GM12878 (cell line): ENCODE data around the gene PCBD1. TPM values are rescaled to one million over a fixed set of nuclear protein-coding genes. Genes with fewer than 3 reads are reported as not detected.

Source experiments
- ATAC-seq: fragments of 200-7000 bp; cut with Tn5 transposase; 3 replicates; pipeline ENCODE4 v1.9.1; 2020; ENCODE audit warnings: mild to moderate bottlenecking, moderate library complexity
- BruUV-seq: library from RNA; stranded (reverse); fragments of 400-500 nt; replicated peaks from 2 replicates; lab custom pipeline; 2021; lab: Mats Ljungman, UMichigan
- CTCF ChIA-PET: fragments of 300-600 bp; sonication (Branson Sonifier 250); formaldehyde crosslinking; extraction: SDS; loops from one replicate; lab custom pipeline; 2021; ENCODE audit warnings: inconsistent platforms; lab: Yijun Ruan, JAX
- POLR2A ChIA-PET: fragments of 350-600 bp; formaldehyde crosslinking; extraction: SDS; loops from one replicate; lab custom pipeline; 2021; ENCODE audit warnings: inconsistent platforms; lab: Charles Lee
- RAD21 ChIA-PET: fragments of 300-600 bp; sonication (Branson Sonifier 250); formaldehyde crosslinking; loops from one replicate; lab custom pipeline; 2023; ENCODE audit warnings: antibody characterized with exemption; ENCODE audit not compliant: unreplicated experiment; lab: Charles Lee
- SMC1A ChIA-PET: fragments of 300-600 bp; sonication (Branson Sonifier 250); formaldehyde crosslinking; loops from one replicate; lab custom pipeline; 2023; ENCODE audit not compliant: unreplicated experiment, uncharacterized antibody; lab: Charles Lee
- DNase-seq: peaks from one replicate; pipeline ENCODE4 v3.0.0-alpha.2; 2011; ENCODE audit warnings: low read depth, low spot score
- FAIRE-seq: peaks from 3 replicates; lab custom pipeline; 2011; peaks lifted over from hg19 to GRCh38; lab: Jason Lieb, UNC
- H2AFZ ChIP-seq: 2 replicates; pipeline ENCODE4 v1.6.0; 2011; ENCODE audit warnings: low read depth, low read length, control low read depth; ENCODE audit not compliant: control insufficient read depth
- H3K27ac ChIP-seq: 2 replicates; pipeline ENCODE4 v1.5.1; 2011; ENCODE audit warnings: control low read depth; ENCODE audit not compliant: control insufficient read depth, insufficient read depth
- H3K27me3 ChIP-seq, 2 experiments: replicated peaks in 1 of 2; 2 replicates each; pipeline versions ENCODE4 v1.6.0 to v1.6.1; 2011; ENCODE audit warnings: low read length in 1 of 2; ENCODE audit not compliant: control insufficient read depth in 2 of 2, insufficient read depth in 2 of 2
- H3K36me3 ChIP-seq, 2 experiments: 2 replicates each; pipeline ENCODE4 v1.5.1; 2011; ENCODE audit warnings: low read length in 1 of 2; ENCODE audit not compliant: control insufficient read depth in 2 of 2, insufficient read depth in 2 of 2
- H3K4me1 ChIP-seq: 2 replicates; pipeline ENCODE4 v1.6.1; 2011; ENCODE audit warnings: mild to moderate bottlenecking, low read length, moderate library complexity, mixed read lengths; ENCODE audit not compliant: control insufficient read depth, insufficient read depth
- H3K4me2 ChIP-seq: 2 replicates; pipeline ENCODE4 v1.6.0; 2011; ENCODE audit warnings: control low read depth; ENCODE audit not compliant: control insufficient read depth, insufficient read depth
- H3K4me3 ChIP-seq: fragments of 200-600 bp; sonication (generic); 2 replicates; pipeline ENCODE4 v1.5.1; 2016
- H3K79me2 ChIP-seq: 2 replicates; pipeline ENCODE4 v1.6.0; 2011; ENCODE audit warnings: low read length; ENCODE audit not compliant: control insufficient read depth, insufficient read depth
- H3K9ac ChIP-seq: 2 replicates; pipeline ENCODE4 v1.8.0; 2011; ENCODE audit warnings: low read length, control low read depth, mixed read lengths; ENCODE audit not compliant: control insufficient read depth, insufficient read depth
- H3K9me3 ChIP-seq: replicated peaks from 3 replicates; pipeline ENCODE4 v1.5.1; 2011; ENCODE audit warnings: mild to moderate bottlenecking, low read length; ENCODE audit not compliant: control insufficient read depth, insufficient read depth
- H4K20me1 ChIP-seq: 2 replicates; pipeline ENCODE4 v1.6.0; 2011; ENCODE audit not compliant: control insufficient read depth, insufficient read depth
- JUND ChIP-seq: IDR thresholded peaks from 2 replicates; pipeline ENCODE4 v1.6.1; 2012; ENCODE audit warnings: low read depth, mild to moderate bottlenecking, low read length, improper control_type of control experiment, moderate library complexity
- MTA2 ChIP-seq: fragments of 450-650 bp; IDR thresholded peaks from 2 replicates; pipeline ENCODE4 v1.6.1; 2016; ENCODE audit warnings: low read depth, mild to moderate bottlenecking, moderate library complexity
- RAD21 ChIP-seq: IDR thresholded peaks from 2 replicates; pipeline ENCODE4 v1.6.1; 2011; ENCODE audit warnings: mild to moderate bottlenecking, low read depth, low read length, moderate library complexity; ENCODE audit not compliant: insufficient read depth
- WGBS: methylation state at CpG from one replicate; pipeline ENCODE4 v1.1.6; 2016; ENCODE audit warnings: low lambda C conversion rate; ENCODE audit not compliant: insufficient replicate concordance, insufficient coverage; ENCODE audit errors: missing lambda C conversion rate; 5-methylcytosine and 5-hydroxymethylcytosine counted together
- in situ Hi-C: fragments of 300-500 bp; cut with MboI; formaldehyde crosslinking; loops from 9 replicates; pipeline ENCODE4 v1.14.3; 2018; ENCODE audit warnings: mixed read lengths
- intact Hi-C: fragments of 100-400 bp; cut with micrococcal nuclease; formaldehyde crosslinking; loops from one replicate; pipeline ENCODE4 v1.14.2; 2022; ENCODE audit not compliant: unreplicated experiment
- polyA plus RNA-seq, 11 experiments: library from polyadenylated mRNA; depleted of rRNA in 4 of 11; unstranded in 6 of 11; stranded (reverse) in 5 of 11; fragments of >200 nt; fragmentation: Nextera tagmentation in 4 of 11; fragmentation: Illumina TruSeq in 1 of 11; extraction: Ambion mirVana in 4 of 11; extraction: Trizol in 1 of 11; gene quantifications; 1 replicate in 1 of 11; 2 replicates in 10 of 11; pipeline versions ENCODE4 v1.2.1 to v1.2.3, GENCODE V29; 2011 to 2016; ENCODE audit warnings: inconsistent platforms in 2 of 11, missing spikeins in 2 of 11, low read depth in 1 of 11
- total RNA-seq, 4 experiments: library from RNA; depleted of rRNA in 3 of 4; stranded (reverse); fragments of >200 nt in 3 of 4; fragmentation: Illumina TruSeq in 1 of 4; extraction: Trizol in 1 of 4; gene quantifications; 2 replicates each; pipeline versions ENCODE4 v1.2.1 to v1.2.3, GENCODE V29; 2013 to 2021
- TF ChIP-seq, protein P1 (sequence below): fragments of 150-350 bp; IDR thresholded peaks from 2 replicates; pipeline ENCODE4 v1.6.1; 2014; ENCODE audit warnings: mild to moderate bottlenecking, low read depth, low read length
- TF ChIP-seq, protein P2 (sequence below): fragments of 450-650 bp; IDR thresholded peaks from 2 replicates; pipeline ENCODE4 v1.6.1; 2016; ENCODE audit warnings: mild to moderate bottlenecking

PCBD1 gene
- total and polyA plus RNA-seq, 10 of the 15 experiments (the other 5 are each of a cell fraction or from before 2014, with no cell fraction given): 5.6 to 66.8 (median 34.2) TPM

DNA sequence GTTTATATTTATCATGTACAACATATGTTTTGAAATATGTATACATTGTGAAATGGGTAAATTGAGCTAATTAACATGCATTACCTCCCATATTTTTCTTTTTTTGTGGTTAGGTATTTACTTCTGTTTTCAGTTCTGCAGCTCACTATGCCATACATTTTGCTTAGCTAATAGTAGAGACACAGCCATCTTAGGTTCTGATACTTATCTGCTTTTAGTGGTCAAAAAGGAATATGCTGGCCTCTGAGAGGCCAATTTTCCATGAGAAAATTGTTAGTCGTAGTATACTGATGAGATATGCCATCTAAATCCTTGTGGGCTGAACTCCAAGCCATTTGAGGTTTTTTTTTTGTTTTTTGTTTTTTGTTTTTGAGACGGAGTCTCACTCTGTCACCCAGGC lies 41.6 kb downstream of the PCBD1 start (continued):
- no peak for TF ChIP-seq RAD21
- TF ChIP-seq, all 136 proteins: peak for 0

DNA sequence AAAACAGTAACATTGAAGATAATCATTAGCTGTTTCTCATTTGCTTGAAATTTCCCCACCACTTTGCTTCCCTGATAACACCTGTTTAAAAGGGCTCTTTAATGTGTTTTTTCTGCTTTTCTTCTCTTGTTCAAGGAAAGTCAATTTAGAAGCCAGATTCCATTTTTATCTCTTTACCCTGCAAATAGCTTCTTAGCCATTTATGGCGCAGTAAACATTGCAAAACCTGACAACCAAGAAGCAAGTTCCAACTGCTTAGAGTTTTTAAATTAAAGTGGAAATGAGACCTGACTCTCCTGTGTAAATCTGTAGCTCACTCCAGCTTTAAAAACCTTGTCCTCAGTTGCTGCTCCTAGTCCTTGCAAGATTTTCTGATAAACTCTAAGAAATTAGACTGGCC lies 42.5 kb downstream of the PCBD1 start:
- no peak for ATAC-seq
- Histone ChIP-seq H4K20me1 (no peaks in the 10 kb centered on the region), H3K4me1 (no peaks in the 10 kb centered on the region), H3K36me3 (no peaks in the 10 kb centered on the region), H3K4me3 (no peak overlapping the region), H3K9ac (no peak overlapping the region), H3K27me3 (no peaks in the 10 kb centered on the region), H3K9me3 (no peaks in the 10 kb centered on the region), H3K79me2 (no peaks in the 10 kb centered on the region), H3K27ac (no peak overlapping the region), H3K4me2 (no peak overlapping the region), H2AFZ (no peak overlapping the region)
- SMC1A ChIA-PET: interaction anchor here (0.9 to 1.7 kb wide), 3 partner anchors 9 to 77 kb away, joined by 4 to 6 read pairs (median 5); no protein-coding TSS in a partner anchor
- WGBS: 100% methylated on average over 1 of the region's 1 CpG
- no peak for FAIRE-seq
- TF ChIP-seq, protein P1, sequence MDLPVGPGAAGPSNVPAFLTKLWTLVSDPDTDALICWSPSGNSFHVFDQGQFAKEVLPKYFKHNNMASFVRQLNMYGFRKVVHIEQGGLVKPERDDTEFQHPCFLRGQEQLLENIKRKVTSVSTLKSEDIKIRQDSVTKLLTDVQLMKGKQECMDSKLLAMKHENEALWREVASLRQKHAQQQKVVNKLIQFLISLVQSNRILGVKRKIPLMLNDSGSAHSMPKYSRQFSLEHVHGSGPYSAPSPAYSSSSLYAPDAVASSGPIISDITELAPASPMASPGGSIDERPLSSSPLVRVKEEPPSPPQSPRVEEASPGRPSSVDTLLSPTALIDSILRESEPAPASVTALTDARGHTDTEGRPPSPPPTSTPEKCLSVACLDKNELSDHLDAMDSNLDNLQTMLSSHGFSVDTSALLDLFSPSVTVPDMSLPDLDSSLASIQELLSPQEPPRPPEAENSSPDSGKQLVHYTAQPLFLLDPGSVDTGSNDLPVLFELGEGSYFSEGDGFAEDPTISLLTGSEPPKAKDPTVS: no peak
- no peak for TF ChIP-seq MTA2
- TF ChIP-seq JUND: no peak
- TF ChIP-seq, protein P2, sequence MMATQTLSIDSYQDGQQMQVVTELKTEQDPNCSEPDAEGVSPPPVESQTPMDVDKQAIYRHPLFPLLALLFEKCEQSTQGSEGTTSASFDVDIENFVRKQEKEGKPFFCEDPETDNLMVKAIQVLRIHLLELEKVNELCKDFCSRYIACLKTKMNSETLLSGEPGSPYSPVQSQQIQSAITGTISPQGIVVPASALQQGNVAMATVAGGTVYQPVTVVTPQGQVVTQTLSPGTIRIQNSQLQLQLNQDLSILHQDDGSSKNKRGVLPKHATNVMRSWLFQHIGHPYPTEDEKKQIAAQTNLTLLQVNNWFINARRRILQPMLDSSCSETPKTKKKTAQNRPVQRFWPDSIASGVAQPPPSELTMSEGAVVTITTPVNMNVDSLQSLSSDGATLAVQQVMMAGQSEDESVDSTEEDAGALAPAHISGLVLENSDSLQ: no peak
- POLR2A ChIA-PET: no interaction called here
- DNase-seq: no peak
- intact Hi-C loops (no loop called here), in situ Hi-C loops (no loop called here)
- CTCF ChIA-PET: interaction anchor here (1.1 kb wide), 1 partner anchor 29 kb away, joined by 4 read pairs; no protein-coding TSS in a partner anchor
- BruUV-seq: no TSS peak
- RAD21 ChIA-PET: no interaction called here
